CD4-positive, alpha-beta memory T cell (primary cell): ENCODE data around the gene YTHDF1. TPM values are rescaled to one million over a fixed set of nuclear protein-coding genes. Genes with fewer than 3 reads are reported as not detected.
"Not testable (repeated sequence)": the region's sequence is repeated elsewhere in the genome, so short reads cannot be mapped to it uniquely, and the experiment has no call there.

Experiments used
- CTCF ChIA-PET: fragments of 350-600 bp; sonication (Branson Sonifier 250); formaldehyde crosslinking; loops from one replicate; lab custom pipeline; 2021; ENCODE audit warnings: inconsistent platforms; ENCODE audit not compliant: partially characterized antibody; lab: Charles Lee
- POLR2A ChIA-PET: fragments of 350-600 bp; sonication (Branson Sonifier 250); formaldehyde crosslinking; loops from one replicate; lab custom pipeline; 2021; ENCODE audit not compliant: partially characterized antibody; lab: Charles Lee
- DNase-seq, 5 donors: peaks; one replicate each; pipeline versions ENCODE4 v3.0.0 to v3.0.0-alpha.2; 2020 to 2022; ENCODE audit warnings: mixed read lengths in 1 of 5
- H3K27ac ChIP-seq: one replicate; pipeline ENCODE4 v1.7.0; 2013; ENCODE audit warnings: low read depth, low read length
- H3K27me3 ChIP-seq: 2 replicates; pipeline ENCODE4 v1.7.0; 2013; ENCODE audit warnings: mild to moderate bottlenecking, low read length, moderate library complexity; ENCODE audit not compliant: insufficient read depth
- H3K36me3 ChIP-seq: 2 replicates; pipeline ENCODE4 v1.7.0; 2013; ENCODE audit warnings: mild to moderate bottlenecking, low read length, moderate library complexity; ENCODE audit not compliant: insufficient read depth
- H3K4me1 ChIP-seq: 2 replicates; pipeline ENCODE4 v1.7.0; 2013; ENCODE audit warnings: mild to moderate bottlenecking, low read length, moderate library complexity; ENCODE audit not compliant: insufficient read depth
- H3K4me3 ChIP-seq, 2 donors: one replicate each; pipeline ENCODE4 v1.7.0; 2013; ENCODE audit warnings: low read length in 2 of 2, mild to moderate bottlenecking in 1 of 2
- H3K9me3 ChIP-seq, 2 donors: one replicate each; pipeline ENCODE4 v1.7.0; 2013; ENCODE audit warnings: low read length in 2 of 2, control low read depth in 1 of 2; ENCODE audit not compliant: control insufficient read depth in 1 of 2
- H3K27ac Mint-ChIP-seq, 7 donors: one replicate each; pipeline ENCODE4 v1.8.0; 2020 to 2021; ENCODE audit warnings: mixed read lengths in 7 of 7, mild to moderate bottlenecking in 6 of 7, inconsistent platforms in 3 of 7, moderate library complexity in 3 of 7
- H3K27me3 Mint-ChIP-seq, 2 donors: one replicate each; pipeline ENCODE4 v1.8.0; 2020 to 2021; ENCODE audit warnings: mixed read lengths in 2 of 2
- H3K36me3 Mint-ChIP-seq, 2 donors: one replicate each; pipeline ENCODE4 v1.8.0; 2020 to 2021; ENCODE audit warnings: mixed read lengths in 2 of 2, inconsistent platforms in 1 of 2, mild to moderate bottlenecking in 1 of 2
- H3K4me1 Mint-ChIP-seq, 4 donors: one replicate each; pipeline ENCODE4 v1.8.0; 2020 to 2021; ENCODE audit warnings: mixed read lengths in 4 of 4, mild to moderate bottlenecking in 1 of 4
- H3K4me3 Mint-ChIP-seq, 8 donors: one replicate each; pipeline ENCODE4 v1.8.0; 2020 to 2021; ENCODE audit warnings: mixed read lengths in 8 of 8, mild to moderate bottlenecking in 7 of 8, moderate library complexity in 6 of 8, inconsistent platforms in 3 of 8
- H3K9me3 Mint-ChIP-seq, 8 donors: one replicate each; pipeline ENCODE4 v1.8.0; 2020 to 2021; ENCODE audit warnings: mixed read lengths in 8 of 8, mild to moderate bottlenecking in 5 of 8, inconsistent platforms in 3 of 8, moderate library complexity in 1 of 8
- intact Hi-C: fragments of 100-400 bp; cut with micrococcal nuclease; formaldehyde crosslinking; loops from one replicate; pipeline ENCODE4 v1.15.1; 2023
- polyA plus RNA-seq, 2 donors: library from polyadenylated mRNA; unstranded; fragments of 300-500 nt; fragmentation: Illumina TruSeq; gene quantifications; one replicate each; pipeline ENCODE4 v1.2.3, GENCODE V29; 2021
- total RNA-seq, 2 experiments: library from RNA; stranded (reverse); gene quantifications; one replicate each; pipeline ENCODE4 v1.2.3, GENCODE V29; 2021

The YTHDF1 gene
- total and polyA plus RNA-seq, 4 experiments from 2014 or later: 21.1 to 48.1 (median 45.4) TPM

- DNase-seq, H3K27me3 Mint-ChIP-seq, H3K9me3 ChIP-seq, H3K27ac Mint-ChIP-seq, H3K4me3 ChIP-seq, H3K36me3 ChIP-seq, H3K36me3 Mint-ChIP-seq, POLR2A ChIA-PET, H3K27ac ChIP-seq, H3K4me3 Mint-ChIP-seq, intact Hi-C loops, H3K4me1 ChIP-seq, H3K9me3 Mint-ChIP-seq, CTCF ChIA-PET, H3K4me1 Mint-ChIP-seq, H3K27me3 ChIP-seq: not testable (repeated sequence)
Observed at GRCh38 chr20:63221400-63222053, 5.6 kb upstream of the YTHDF1 start.

- H3K9me3 Mint-ChIP-seq: peaks cover 0 to 2% (median 0%) of the 10 kb centered on the region in 8 donors
- no peak overlapping the region for H3K4me3 Mint-ChIP-seq
- H3K27me3 Mint-ChIP-seq: peaks cover 0 to 6% of the 10 kb centered on the region in 2 donors
- CTCF ChIA-PET: interaction anchor here (1.3 kb wide), 1 partner anchor 12 kb away, joined by 3 read pairs; no protein-coding TSS in a partner anchor
- POLR2A ChIA-PET: no interaction called here
- Histone ChIP-seq H3K27ac (no peak overlapping the region), H3K4me1 (peaks cover 7% of the 10 kb centered on the region), H3K36me3 (no peaks in the 10 kb centered on the region), H3K9me3 (no peaks in the 10 kb centered on the region), H3K27me3 (no peaks in the 10 kb centered on the region), H3K4me3 (no peak overlapping the region)
- no peaks in the 10 kb centered on the region for H3K36me3 Mint-ChIP-seq
- peaks cover 3 to 8% (median 5%) of the 10 kb centered on the region in 4 donors for H3K4me1 Mint-ChIP-seq
- peak overlapping the region in 1 of 7 donors; percentile 75 for H3K27ac Mint-ChIP-seq
- intact Hi-C loops: no loop called here
- DNase-seq: no peak
Observed at GRCh38 chr20:63220696-63221399, 4.9 kb upstream of the YTHDF1 start.

- no peaks in the 10 kb centered on the region for H3K27me3 ChIP-seq
- peaks cover 0 to 6% of the 10 kb centered on the region in 2 donors for H3K27me3 Mint-ChIP-seq
- POLR2A ChIA-PET: no interaction called here
- no peak overlapping the region for H3K4me3 ChIP-seq
- H3K4me3 Mint-ChIP-seq: peak overlapping the region in 1 of 8 donors; percentile 7
- H3K9me3 ChIP-seq: no peaks in the 10 kb centered on the region
- H3K36me3 Mint-ChIP-seq: peaks cover 0 to 3% of the 10 kb centered on the region in 2 donors
- peaks cover 0 to 2% (median 0%) of the 10 kb centered on the region in 8 donors for H3K9me3 Mint-ChIP-seq
- no peak overlapping the region for H3K27ac ChIP-seq
- H3K4me1 ChIP-seq: peaks cover 11% of the 10 kb centered on the region
- no peaks in the 10 kb centered on the region for H3K36me3 ChIP-seq
- no peak for DNase-seq
- CTCF ChIA-PET: interaction anchor here (0.6 to 1.3 kb wide), 2 partner anchors 11 to 597 kb away, joined by 3 read pairs; no protein-coding TSS in a partner anchor
- intact Hi-C loops: no loop called here
- peak overlapping the region in 1 of 7 donors; percentile 48 for H3K27ac Mint-ChIP-seq
- peaks cover 6 to 13% (median 10%) of the 10 kb centered on the region in 4 donors for H3K4me1 Mint-ChIP-seq
Observed at GRCh38 chr20:63219866-63220521, 4.1 kb upstream of the YTHDF1 start.

- H3K9me3 ChIP-seq: no peaks in the 10 kb centered on the region
- H3K4me1 Mint-ChIP-seq: peaks cover 12 to 19% (median 15%) of the 10 kb centered on the region in 4 donors
- H3K4me3 ChIP-seq: no peak overlapping the region
- CTCF ChIA-PET: interaction anchor here (0.6 to 1.0 kb wide), 2 partner anchors 9 to 596 kb away, joined by 3 read pairs; no protein-coding TSS in a partner anchor
- H3K27ac Mint-ChIP-seq: peak overlapping the region in 1 of 7 donors; percentile 42
- no peak overlapping the region for H3K27ac ChIP-seq
- no peak for DNase-seq
- H3K36me3 Mint-ChIP-seq: peaks cover 4 to 9% of the 10 kb centered on the region in 2 donors
- intact Hi-C loops: no loop called here
- H3K4me1 ChIP-seq: peaks cover 16% of the 10 kb centered on the region
- peak overlapping the region in 1 of 8 donors; percentile 4 for H3K4me3 Mint-ChIP-seq
- H3K9me3 Mint-ChIP-seq: peaks cover 0 to 2% (median 0%) of the 10 kb centered on the region in 8 donors
- peaks cover 0 to 6% of the 10 kb centered on the region in 2 donors for H3K27me3 Mint-ChIP-seq
- no peaks in the 10 kb centered on the region for H3K27me3 ChIP-seq
- POLR2A ChIA-PET: no interaction called here
- no peaks in the 10 kb centered on the region for H3K36me3 ChIP-seq
Observed at GRCh38 chr20:63219447-63219821, 3.5 kb upstream of the YTHDF1 start.

- Histone ChIP-seq H3K9me3 (no peaks in the 10 kb centered on the region), H3K4me3 (no peak overlapping the region), H3K36me3 (peaks cover under 1% of the 10 kb centered on the region), H3K27ac (no peak overlapping the region), H3K4me1 (peaks cover 22% of the 10 kb centered on the region), H3K27me3 (no peaks in the 10 kb centered on the region)
- Mint-ChIP-seq H3K27me3 (peaks cover 0 to 6% of the 10 kb centered on the region in 2 donors), H3K27ac (no peak overlapping the region), H3K36me3 (peaks cover 9 to 14% of the 10 kb centered on the region in 2 donors), H3K4me3 (no peak overlapping the region), H3K9me3 (peaks cover 0 to 2% (median 0%) of the 10 kb centered on the region in 8 donors), H3K4me1 (peaks cover 16 to 24% (median 20%) of the 10 kb centered on the region in 4 donors)
- DNase-seq: no peak
- CTCF ChIA-PET: interaction anchor here (0.6 to 1.0 kb wide), 2 partner anchors 10 to 596 kb away, joined by 3 read pairs; no protein-coding TSS in a partner anchor
- POLR2A ChIA-PET: no interaction called here
- intact Hi-C loops: no loop called here
Observed at GRCh38 chr20:63218701-63219446, 2.9 kb upstream of the YTHDF1 start.

- H3K36me3 ChIP-seq: peaks cover 10% of the 10 kb centered on the region
- ChIA-PET POLR2A (interaction anchor here (1.1 kb wide), 1 partner anchor 55 kb away, joined by 4 read pairs; the partner anchor contains the start of gene ARFGAP1), CTCF (no interaction called here)
Observed at GRCh38 chr20:63217706-63218105, 1.8 kb upstream of the YTHDF1 start.

More at GRCh38 chr20:63217706-63218105, 1.8 kb upstream of the YTHDF1 start:
- H3K36me3 Mint-ChIP-seq: peaks cover 18 to 23% of the 10 kb centered on the region in 2 donors
- no peak overlapping the region for H3K27ac ChIP-seq
- H3K4me1 Mint-ChIP-seq: peaks cover 23 to 35% (median 30%) of the 10 kb centered on the region in 4 donors
- H3K27ac Mint-ChIP-seq: no peak overlapping the region
- no peak for DNase-seq
- H3K4me3 ChIP-seq: no peak overlapping the region
- H3K9me3 ChIP-seq: no peaks in the 10 kb centered on the region
- no peaks in the 10 kb centered on the region for H3K27me3 ChIP-seq
- peaks cover 34% of the 10 kb centered on the region for H3K4me1 ChIP-seq
- peaks cover 0 to 6% of the 10 kb centered on the region in 2 donors for H3K27me3 Mint-ChIP-seq
- peak overlapping the region in 2 of 8 donors; percentile 36 to 57 for H3K4me3 Mint-ChIP-seq
- intact Hi-C loops: loop anchor here (2.0 kb wide), 1 partner anchor 115 kb away; no protein-coding TSS in a partner anchor
- no peaks in the 10 kb centered on the region for H3K9me3 Mint-ChIP-seq
